DOHH2 (cell line): ENCODE results near the gene CAMK2D.

ENCODE experiments used
- CTCF ChIP-seq: fragments of 200-600 bp; sonication (generic); IDR thresholded peaks from one replicate; pipeline ENCODE4 v1.5.1; 2014; ENCODE audit warnings: antibody characterized with exemption, mild to moderate bottlenecking, low read depth, low read length; ENCODE audit not compliant: poor library complexity, severe bottlenecking
- EZH2phosphoT487 ChIP-seq: fragments of 200-600 bp; sonication (generic); IDR thresholded peaks from 2 replicates; pipeline ENCODE4 v1.6.1; 2017; ENCODE audit warnings: borderline replicate concordance, mild to moderate bottlenecking, antibody characterized with exemption, low read length, moderate library complexity, mixed read lengths

GRCh38 chr4:113691676-113692075 is 69.9 kb downstream of the CAMK2D start:
- TF ChIP-seq CTCF (no peak), EZH2phosphoT487 (no peak)
